Measurements from ENCODE around the gene CLDN24.

The CLDN24 gene

DNA sequence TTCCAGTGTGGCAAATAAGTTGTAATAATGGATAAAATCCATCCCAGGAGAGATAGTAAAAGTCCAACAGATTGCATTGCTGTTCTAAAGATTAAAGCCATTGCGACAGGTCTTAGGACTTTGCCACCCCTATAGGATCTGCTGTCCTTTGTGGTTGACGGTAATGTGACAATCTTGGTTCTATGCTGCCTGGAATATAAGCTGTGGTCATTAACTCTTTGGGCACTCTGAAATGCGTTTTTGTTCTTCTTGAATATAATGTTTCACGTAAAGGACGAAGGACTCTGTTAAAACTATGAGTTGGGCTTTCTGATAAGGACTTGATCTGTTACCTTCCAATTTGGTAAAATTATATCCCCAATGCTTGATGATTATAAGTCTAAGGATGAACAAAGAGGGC, at the start of gene CLDN24:
CLDN24 (minus strand) TSS at position 101 of the 400 bp plus-strand sequence; CDS start at position 101, 0 bp downstream.
- DNase-seq (ENCODE audit: low spot score), result no peak

GRCh38 chr4:183370786-183371185, 48.6 kb upstream of the CLDN24 start:
- DNase-seq (ENCODE audit: low spot score), result no peak

GRCh38 chr4:183369073-183369472, 46.8 kb upstream of the CLDN24 start:
- no peak for DNase-seq (ENCODE audit: low spot score)

DNA sequence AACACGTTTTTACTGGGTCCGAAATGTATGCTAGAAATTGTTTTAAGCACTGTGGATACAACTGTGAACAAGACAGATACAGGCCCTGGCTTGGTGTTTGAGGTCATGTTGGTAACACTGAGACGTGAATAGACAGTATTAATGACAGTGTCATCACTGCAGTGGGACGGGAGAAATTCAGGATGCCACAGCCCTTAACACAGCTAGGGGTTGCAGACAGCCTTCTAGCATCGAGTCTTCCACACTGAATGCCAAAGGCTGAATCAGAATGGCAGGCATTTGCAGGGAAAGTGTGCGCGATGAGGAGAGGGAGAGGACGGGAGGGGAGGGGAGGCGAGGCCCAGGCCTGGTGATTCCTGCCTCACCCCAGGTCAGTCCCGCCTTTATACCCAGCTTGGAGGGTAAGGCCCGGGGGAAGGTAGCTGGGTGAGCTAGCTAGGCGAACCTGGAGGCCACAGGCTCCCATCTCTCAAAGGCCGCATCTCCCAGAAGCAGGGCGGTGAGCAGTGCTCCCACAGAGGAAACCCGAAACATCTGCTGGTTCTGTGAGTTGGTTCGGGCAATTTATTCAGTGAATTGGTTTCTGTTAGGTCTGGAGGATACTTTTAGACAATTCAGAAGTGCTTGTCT, 44.1 kb upstream of the CLDN24 start:
- DNase-seq (ENCODE audit: low spot score), result no peak

DNA sequence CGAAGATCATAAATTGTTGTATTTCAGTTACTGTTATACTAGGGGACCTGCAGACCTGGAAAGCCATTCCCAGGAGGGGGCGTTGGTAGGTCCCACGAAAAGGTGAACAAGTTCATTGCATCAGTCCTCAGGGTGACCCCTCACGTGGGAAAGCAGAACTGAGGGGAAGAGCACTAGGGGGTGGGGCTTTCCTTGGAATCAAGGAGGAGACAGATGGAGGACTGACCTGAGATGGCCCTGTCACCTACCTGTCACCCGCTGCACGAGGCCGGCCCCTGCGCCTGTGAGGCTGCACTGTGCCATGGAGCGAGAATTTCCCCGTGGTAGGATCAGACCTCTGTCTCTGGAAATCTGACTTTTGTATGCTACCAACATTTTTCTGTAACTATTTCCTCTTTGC, 41.8 kb upstream of the CLDN24 start:
- DNase-seq (ENCODE audit: low spot score), result no peak

- DNase-seq (ENCODE audit: low spot score), result no peak
These were observed 40.8 kb upstream of the CLDN24 start for GRCh38 chr4:183362916-183363542.

GRCh38 chr4:183362036-183362435, 39.8 kb upstream of the CLDN24 start:
- DNase-seq (ENCODE audit: low spot score), result no peak

- DNase-seq (ENCODE audit: low spot score), result peak; percentile 27
These were observed 38.1 kb upstream of the CLDN24 start for GRCh38 chr4:183360161-183360919.

DNA sequence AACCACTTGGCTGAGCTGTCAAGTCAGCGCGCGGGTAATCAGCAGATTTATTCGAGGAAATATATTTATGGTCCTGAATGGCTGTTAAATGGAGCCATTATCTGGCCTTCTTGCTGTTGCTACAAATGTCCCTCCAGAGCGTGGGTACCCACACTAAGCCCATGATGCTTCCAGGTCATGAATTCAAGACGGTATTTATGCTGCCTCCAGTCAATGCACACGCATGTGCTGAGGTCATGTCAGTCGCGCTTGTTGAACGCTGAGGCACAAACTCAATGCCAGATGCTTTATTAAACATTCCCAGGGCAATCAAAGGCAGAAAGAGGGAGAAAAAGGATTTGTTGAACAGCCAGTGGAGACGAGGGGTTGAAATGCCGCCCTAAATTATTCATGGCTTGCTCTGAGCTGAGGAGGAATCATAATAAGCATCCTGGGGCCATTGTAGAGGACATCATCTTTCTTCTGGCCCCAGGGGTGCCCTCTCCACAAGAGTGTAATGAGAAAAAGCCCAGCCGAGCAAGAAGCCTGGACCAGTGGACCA, 36.1 kb upstream of the CLDN24 start:
- DNase-seq (ENCODE audit: low spot score), result no peak

GRCh38 chr4:183356931-183357675, 34.9 kb upstream of the CLDN24 start:
- DNase-seq (ENCODE audit: low spot score), result no peak

- no peak for DNase-seq (ENCODE audit: low spot score)
These were observed 34.1 kb upstream of the CLDN24 start for GRCh38 chr4:183356173-183356830.

- DNase-seq (ENCODE audit: low spot score), result peak; percentile 58
These were observed 33.2 kb upstream of the CLDN24 start for GRCh38 chr4:183355405-183355804.

DNA sequence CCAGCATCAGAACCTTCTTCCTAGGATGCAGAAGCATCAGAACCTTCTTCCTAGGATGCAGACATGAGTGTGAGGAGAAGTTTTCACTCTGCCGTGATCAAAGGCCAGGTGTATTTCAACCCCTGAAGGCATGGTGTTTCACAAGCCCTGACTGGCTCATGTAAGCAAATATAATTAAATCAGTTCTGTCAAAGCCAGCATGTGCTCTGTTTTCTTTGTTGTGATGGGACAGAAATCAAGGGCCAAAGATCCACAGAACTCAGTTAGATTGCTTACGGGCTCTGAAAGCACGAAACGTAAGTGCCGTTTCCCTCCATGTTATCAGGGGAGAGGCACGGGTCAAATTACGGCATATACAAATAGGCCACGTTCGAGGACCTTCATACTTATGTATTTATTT, 32.0 kb upstream of the CLDN24 start:
- no peak for DNase-seq (ENCODE audit: low spot score)

GRCh38 chr4:183353557-183353956, 31.3 kb upstream of the CLDN24 start:
- no peak for DNase-seq (ENCODE audit: low spot score)

DNA sequence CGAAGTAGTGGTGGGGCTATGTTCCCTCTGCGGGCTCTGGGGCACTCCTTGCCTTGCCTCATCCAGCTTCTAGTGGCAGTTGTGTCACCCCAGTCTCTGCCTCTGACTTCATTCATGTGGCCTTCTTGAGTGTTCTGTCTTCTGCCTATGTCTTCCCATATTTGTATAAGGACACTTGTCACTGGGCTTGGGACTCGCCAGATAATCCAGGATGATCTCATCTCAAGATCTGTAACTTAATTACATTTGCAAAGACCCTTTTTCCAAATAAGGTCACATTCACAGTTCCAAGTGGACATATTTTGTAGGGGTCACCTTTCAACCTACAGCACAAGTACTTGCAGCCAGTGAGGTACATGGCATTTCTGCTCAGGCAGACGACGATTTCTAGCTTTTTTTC, 30.3 kb upstream of the CLDN24 start:
- no peak for DNase-seq (ENCODE audit: low spot score)

- DNase-seq (ENCODE audit: low spot score), result no peak
These were observed 28.3 kb upstream of the CLDN24 start for GRCh38 chr4:183350317-183351071.

- DNase-seq (ENCODE audit: low spot score), result no peak
These were observed 27.4 kb upstream of the CLDN24 start for GRCh38 chr4:183349673-183350072.

GRCh38 chr4:183348706-183349659, 26.8 kb upstream of the CLDN24 start:
- peak; percentile 78 for DNase-seq (ENCODE audit: low spot score)

GRCh38 chr4:183348136-183348535, 25.9 kb upstream of the CLDN24 start:
- DNase-seq (ENCODE audit: low spot score), result no peak

DNA sequence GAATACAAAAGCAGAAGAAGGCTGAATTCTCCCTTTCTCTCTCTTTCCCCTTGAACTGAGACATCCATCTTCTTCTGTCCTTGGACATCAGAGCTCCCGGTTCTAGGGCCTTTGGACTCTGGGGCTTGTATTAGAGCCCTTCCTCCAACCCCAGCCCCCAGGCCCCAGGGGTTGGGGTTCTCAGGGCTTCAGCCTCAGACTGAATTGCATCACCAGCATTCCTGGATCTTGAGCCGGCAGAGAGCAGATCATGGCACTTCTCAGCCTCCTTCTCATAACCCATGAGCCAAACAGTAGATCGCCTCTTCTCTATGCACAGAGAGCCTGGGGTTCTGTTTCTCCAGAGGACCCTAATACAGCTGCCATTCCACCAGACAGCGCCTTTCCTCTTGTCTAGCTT, 25.3 kb upstream of the CLDN24 start:
- no peak for DNase-seq (ENCODE audit: low spot score)
